K562 (cell line): ENCODE results near the gene CORT. TPM values are rescaled to one million over a fixed set of nuclear protein-coding genes. Genes with fewer than 3 reads are reported as not detected.

Experiments
- ATAC-seq: fragments of 200-7000 bp; cut with Tn5 transposase; 3 replicates; pipeline ENCODE4 v1.9.1; 2020; ENCODE audit warnings: moderate library complexity
- BruUV-seq: library from RNA; stranded (reverse); fragments of 400-500 nt; replicated peaks from 2 replicates; lab custom pipeline; 2021; lab: Mats Ljungman, UMichigan
- CTCF ChIA-PET: fragments of 300-600 bp; formaldehyde crosslinking; extraction: SDS; loops from one replicate; lab custom pipeline; 2021; ENCODE audit warnings: low intra/inter-chr PET ratio; lab: Yijun Ruan, JAX
- POLR2A ChIA-PET: fragments of 300-600, 350-650 bp; sonication (Branson Sonifier 250); formaldehyde crosslinking; extraction: SDS; loops from one replicate; lab custom pipeline; 2021; ENCODE audit warnings: antibody characterized with exemption, inconsistent platforms; lab: Yijun Ruan, JAX
- DNase-seq, 4 experiments: peaks; one replicate each; pipeline versions ENCODE4 v3.0.0 to v3.0.0-alpha.2; 2011 to 2018; ENCODE audit warnings: low spot score in 3 of 4, mixed read lengths in 3 of 4; ENCODE audit errors: extremely low read depth in 1 of 4
- FAIRE-seq: peaks from 2 replicates; lab custom pipeline; 2011; peaks lifted over from hg19 to GRCh38; lab: Jason Lieb, UNC
- H2AFZ ChIP-seq: 2 replicates; pipeline ENCODE4 v1.6.0; 2011; ENCODE audit warnings: low read depth, low read length, control low read depth, inconsistent platforms
- H3K27ac ChIP-seq: fragments of 200-600 bp; 3 replicates; pipeline ENCODE4 v1.8.0; 2011; ENCODE audit warnings: low read depth, mild to moderate bottlenecking, control low read depth, inconsistent platforms, low read length, moderate library complexity, mixed read lengths; ENCODE audit errors: extremely low read depth
- H3K27me3 ChIP-seq, 2 experiments: fragments of 300-600 bp in 1 of 2; 2 replicates in 1 of 2; 3 replicates in 1 of 2; pipeline versions ENCODE4 v1.6.0 to v1.8.0; 2011; ENCODE audit warnings: inconsistent platforms in 2 of 2, low read length in 2 of 2, mild to moderate bottlenecking in 1 of 2, mixed read lengths in 1 of 2, moderate library complexity in 1 of 2; ENCODE audit not compliant: control insufficient read depth in 2 of 2, insufficient read depth in 2 of 2
- H3K36me3 ChIP-seq: fragments of 300-600 bp; 3 replicates; pipeline ENCODE4 v1.8.0; 2011; ENCODE audit warnings: mild to moderate bottlenecking, low read length, inconsistent platforms; ENCODE audit not compliant: control insufficient read depth, insufficient read depth
- H3K4me1 ChIP-seq, 2 experiments: fragments of 200-600 bp in 1 of 2; replicated peaks in 1 of 2; 2 replicates in 1 of 2; 3 replicates in 1 of 2; pipeline versions ENCODE4 v1.5.1 to v1.8.0; 2011; ENCODE audit warnings: inconsistent platforms in 2 of 2, low read length in 2 of 2, mild to moderate bottlenecking in 1 of 2, mixed read lengths in 1 of 2, moderate library complexity in 1 of 2; ENCODE audit not compliant: control insufficient read depth in 2 of 2, insufficient read depth in 2 of 2
- H3K4me2 ChIP-seq: 2 replicates; pipeline ENCODE4 v1.6.1; 2011; ENCODE audit warnings: low read length, control low read depth, inconsistent platforms, mixed read lengths; ENCODE audit not compliant: insufficient read depth
- H3K4me3 ChIP-seq: fragments of 200-600 bp; sonication (generic), shearing (Covaris generic); 2 replicates; pipeline ENCODE4 v1.5.1; 2016; ENCODE audit warnings: control low read depth, inconsistent platforms
- H3K79me2 ChIP-seq: fragments of 200-600 bp; 3 replicates; pipeline ENCODE4 v1.8.0; 2011; ENCODE audit warnings: low read length, inconsistent platforms; ENCODE audit not compliant: control insufficient read depth, insufficient read depth
- H3K9ac ChIP-seq, 2 experiments: 2 replicates each; pipeline versions ENCODE4 v1.6.0 to v1.6.1; 2011; ENCODE audit warnings: low read depth in 2 of 2, low read length in 2 of 2, control low read depth in 1 of 2, inconsistent platforms in 1 of 2, mild to moderate bottlenecking in 1 of 2, mixed read lengths in 1 of 2; ENCODE audit not compliant: insufficient read depth in 1 of 2
- H3K9me1 ChIP-seq: one replicate; pipeline ENCODE4 v1.6.0; 2011; ENCODE audit warnings: inconsistent platforms, mild to moderate bottlenecking, low read length, moderate library complexity; ENCODE audit not compliant: control insufficient read depth, insufficient read depth
- H3K9me3 ChIP-seq: replicated peaks from 2 replicates; pipeline ENCODE4 v1.5.1; 2011; ENCODE audit warnings: low read depth, low read length, inconsistent platforms; ENCODE audit not compliant: control insufficient read depth, insufficient read depth
- H4K20me1 ChIP-seq: replicated peaks from 2 replicates; pipeline ENCODE4 v1.6.1; 2011; ENCODE audit warnings: low read length, inconsistent platforms, mixed read lengths; ENCODE audit not compliant: control insufficient read depth, insufficient read depth
- EGR1 ChIP-seq: fragments of 450-650 bp; conservative IDR thresholded peaks from 2 replicates; pipeline ENCODE4 v1.6.1; 2017; ENCODE audit warnings: mild to moderate bottlenecking
- FOXP1 ChIP-seq: sonication (generic); formaldehyde crosslinking; IDR thresholded peaks from 2 replicates; pipeline ENCODE4 v1.8.0; 2022; ENCODE audit warnings: mild to moderate bottlenecking, missing genetic modification reagents
- MEIS2 ChIP-seq: fragments of 450-650 bp; IDR thresholded peaks from 2 replicates; pipeline ENCODE4 v1.6.1; 2014; ENCODE audit warnings: mild to moderate bottlenecking; ENCODE audit not compliant: partially characterized antibody
- WGBS: fragments of 100-300 bp; shearing (Covaris generic); methylation state at CpG from one replicate; pipeline ENCODE4 v1.1.6; 2016; ENCODE audit warnings: low coverage, mixed read lengths; ENCODE audit not compliant: insufficient coverage; ENCODE audit errors: missing lambda C conversion rate; 5-methylcytosine and 5-hydroxymethylcytosine counted together
- in situ Hi-C: fragments of 300-500 bp; cut with MboI; formaldehyde crosslinking; loops from 4 replicates; pipeline ENCODE4 v1.15.0; 2018; ENCODE audit warnings: inconsistent platforms, mixed read lengths
- intact Hi-C: fragments of 100-400 bp; cut with micrococcal nuclease; formaldehyde crosslinking; loops from 2 replicates; pipeline ENCODE4 v1.14.2; 2022
- polyA plus RNA-seq, 8 experiments: library from polyadenylated mRNA; depleted of rRNA in 4 of 8; stranded (reverse) in 5 of 8; unstranded in 3 of 8; fragments of >200 nt; fragmentation: Nextera tagmentation in 2 of 8; fragmentation: Illumina TruSeq in 1 of 8; extraction: Ambion mirVana in 2 of 8; extraction: Trizol in 1 of 8; gene quantifications; 2 replicates each; pipeline versions ENCODE4 v1.2.1 to v1.2.3, GENCODE V29; 2011 to 2014; ENCODE audit warnings: inconsistent platforms in 1 of 8, missing spikeins in 1 of 8
- total RNA-seq, 7 experiments: library from RNA; depleted of rRNA in 6 of 7; stranded (reverse); fragments of >200 nt in 6 of 7; fragmentation: Illumina TruSeq in 2 of 7; extraction: Trizol in 2 of 7; gene quantifications; 2 replicates each; pipeline versions ENCODE4 v1.2.1 to v1.2.3, GENCODE V29; 2011 to 2021; ENCODE audit warnings: low replicate concordance in 1 of 7
- TF ChIP-seq, protein P1 (sequence below): IDR thresholded peaks from 2 replicates; pipeline ENCODE4 v1.6.1; 2012; ENCODE audit warnings: low read depth, low read length, improper control_type of control experiment, borderline replicate concordance

The CORT gene
- total and polyA plus RNA-seq, 9 of the 15 experiments (the other 6 are each of a cell fraction or from before 2014, with no cell fraction given), result 0.08 to 0.54 (median 0.13) TPM; not detected in 5

DNA sequence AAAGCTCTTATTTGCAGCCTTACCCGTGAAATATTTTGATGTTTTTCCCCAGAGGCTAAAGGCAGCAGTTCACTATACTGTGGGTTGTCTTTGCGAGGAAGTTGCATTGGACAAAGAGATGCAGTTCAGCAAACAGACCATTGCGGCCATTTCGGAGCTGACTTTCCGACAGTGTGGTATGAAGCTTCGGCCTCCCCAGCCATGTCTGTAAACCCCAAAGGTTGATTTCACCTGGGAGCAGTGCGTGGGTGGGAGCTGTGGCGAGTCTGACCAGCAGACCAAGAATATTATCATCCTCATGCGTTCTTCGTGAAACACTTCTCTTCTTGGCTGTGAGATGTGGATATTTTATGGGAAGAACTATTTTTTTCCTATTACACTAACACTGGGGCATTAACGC, 16.0 kb upstream of the CORT start:
- DNase-seq (no peak), ATAC-seq (no peak), FAIRE-seq (no peak)
- ChIA-PET POLR2A (interaction anchor here (0.6 to 1.9 kb wide), 5 partner anchors 9 to 488 kb away, joined by 3 to 9 read pairs (median 3); partner anchors contain the start of gene CORT), CTCF (no interaction called here)
- TF ChIP-seq MEIS2 (peak; percentile 0), EGR1 (peak; percentile 35; the same call in 1 of the 2 replicates), FOXP1 (CRISPR knock-in tag) (no peak)
- TF ChIP-seq, protein P1, sequence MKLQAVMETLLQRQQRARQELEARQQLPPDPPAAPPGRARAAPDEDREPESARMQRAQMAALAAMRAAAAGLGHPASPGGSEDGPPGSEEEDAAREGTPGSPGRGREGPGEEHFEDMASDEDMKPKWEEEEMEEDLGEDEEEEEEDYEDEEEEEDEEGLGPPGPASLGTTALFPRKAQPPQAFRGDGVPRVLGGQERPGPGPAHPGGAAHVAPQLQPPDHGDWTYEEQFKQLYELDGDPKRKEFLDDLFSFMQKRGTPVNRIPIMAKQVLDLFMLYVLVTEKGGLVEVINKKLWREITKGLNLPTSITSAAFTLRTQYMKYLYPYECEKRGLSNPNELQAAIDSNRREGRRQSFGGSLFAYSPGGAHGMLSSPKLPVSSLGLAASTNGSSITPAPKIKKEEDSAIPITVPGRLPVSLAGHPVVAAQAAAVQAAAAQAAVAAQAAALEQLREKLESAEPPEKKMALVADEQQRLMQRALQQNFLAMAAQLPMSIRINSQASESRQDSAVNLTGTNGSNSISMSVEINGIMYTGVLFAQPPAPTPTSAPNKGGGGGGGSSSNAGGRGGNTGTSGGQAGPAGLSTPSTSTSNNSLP, result no peak
- Histone ChIP-seq H3K4me1 (peaks cover 9 to 20% of the 10 kb centered on the region in 2 experiments; a peak in 4 of 5 replicates), H3K27me3 (no peaks in the 10 kb centered on the region), H3K4me3 (no peak overlapping the region), H4K20me1 (no peaks in the 10 kb centered on the region), H3K79me2 (peaks cover 12% of the 10 kb centered on the region; the same call in 2 of the 3 replicates), H2AFZ (no peak overlapping the region), H3K9me1 (peaks cover 3% of the 10 kb centered on the region), H3K9me3 (no peaks in the 10 kb centered on the region), H3K36me3 (no peaks in the 10 kb centered on the region), H3K9ac (peak overlapping the region in 1 of 2 experiments; percentile 11; a peak in 1 of 4 replicates), H3K27ac (no peak overlapping the region), H3K4me2 (no peak overlapping the region)
- intact Hi-C loops, result no loop called here
- WGBS, result 66% methylated on average over 11 of the region's 11 CpGs
- in situ Hi-C loops, result loop anchor here (5.0 kb wide), 1 partner anchor 59 kb away; no protein-coding TSS in a partner anchor
- no TSS peak for BruUV-seq
